GM12892 (cell line): ENCODE measurements around the gene DCANP1.

ENCODE experiments used
- POLR2AphosphoS5 ChIP-seq: IDR thresholded peaks from 2 replicates; pipeline ENCODE4 v1.6.1; 2011; ENCODE audit warnings: low read depth, low read length, control low read depth
- TAF1 ChIP-seq: IDR thresholded peaks from 2 replicates; pipeline ENCODE4 v1.6.1; 2011; ENCODE audit warnings: low read depth, mild to moderate bottlenecking, control low read depth, low read length, borderline replicate concordance

- TF ChIP-seq POLR2AphosphoS5 (no peak), TAF1 (no peak)
These were observed 10.4 kb upstream of the DCANP1 start for GRCh38 chr5:135457424-135458071.
